ENCODE results near the gene ENTREP1.
A peak's percentile ranks its signal among the peaks of the same experiment; 100 is the strongest.

ENTREP1 gene

DNA sequence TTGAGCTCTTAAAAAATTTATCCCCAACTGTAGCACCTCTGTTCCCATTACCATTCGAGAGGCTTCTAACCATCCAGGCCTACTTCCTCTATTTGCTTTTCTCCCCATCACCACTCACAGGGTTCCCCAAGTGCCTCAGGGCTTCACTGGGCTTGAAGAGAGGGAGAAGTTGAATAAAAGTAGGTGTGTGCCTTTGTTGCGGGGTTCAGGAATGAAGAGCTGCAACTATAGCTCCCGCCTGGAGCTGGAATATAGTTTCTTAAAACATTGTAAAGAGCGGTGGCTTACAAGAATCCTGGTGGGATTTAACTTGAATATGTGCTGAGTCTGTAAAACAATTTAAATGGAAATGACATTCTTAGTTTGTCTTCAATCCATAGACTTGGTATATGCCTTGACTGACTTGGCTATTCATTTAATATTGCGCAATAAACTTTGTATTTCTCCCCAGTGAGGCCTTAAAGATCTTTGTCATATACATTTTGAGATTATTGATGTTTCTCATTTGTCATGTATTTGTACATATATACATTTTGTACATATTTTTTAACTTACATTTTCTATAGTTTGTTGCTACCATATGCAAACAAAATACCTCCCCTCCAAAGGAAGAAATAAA, 7.2 kb downstream of the ENTREP1 start:
- DNase-seq (ENCODE audit: low read depth in 1 of 2, low spot score in 1 of 2): no peak
- Histone ChIP-seq H3K27me3 (ENCODE audit: insufficient read depth, poor library complexity, severe bottlenecking) (peaks cover 6% of the 10 kb centered on the region), H3K4me3 (replicated peaks; ENCODE audit: insufficient read depth, low read length) (no peak overlapping the region), H3K27ac (replicated peaks) (no peak overlapping the region)
- TF ChIP-seq, protein P1, sequence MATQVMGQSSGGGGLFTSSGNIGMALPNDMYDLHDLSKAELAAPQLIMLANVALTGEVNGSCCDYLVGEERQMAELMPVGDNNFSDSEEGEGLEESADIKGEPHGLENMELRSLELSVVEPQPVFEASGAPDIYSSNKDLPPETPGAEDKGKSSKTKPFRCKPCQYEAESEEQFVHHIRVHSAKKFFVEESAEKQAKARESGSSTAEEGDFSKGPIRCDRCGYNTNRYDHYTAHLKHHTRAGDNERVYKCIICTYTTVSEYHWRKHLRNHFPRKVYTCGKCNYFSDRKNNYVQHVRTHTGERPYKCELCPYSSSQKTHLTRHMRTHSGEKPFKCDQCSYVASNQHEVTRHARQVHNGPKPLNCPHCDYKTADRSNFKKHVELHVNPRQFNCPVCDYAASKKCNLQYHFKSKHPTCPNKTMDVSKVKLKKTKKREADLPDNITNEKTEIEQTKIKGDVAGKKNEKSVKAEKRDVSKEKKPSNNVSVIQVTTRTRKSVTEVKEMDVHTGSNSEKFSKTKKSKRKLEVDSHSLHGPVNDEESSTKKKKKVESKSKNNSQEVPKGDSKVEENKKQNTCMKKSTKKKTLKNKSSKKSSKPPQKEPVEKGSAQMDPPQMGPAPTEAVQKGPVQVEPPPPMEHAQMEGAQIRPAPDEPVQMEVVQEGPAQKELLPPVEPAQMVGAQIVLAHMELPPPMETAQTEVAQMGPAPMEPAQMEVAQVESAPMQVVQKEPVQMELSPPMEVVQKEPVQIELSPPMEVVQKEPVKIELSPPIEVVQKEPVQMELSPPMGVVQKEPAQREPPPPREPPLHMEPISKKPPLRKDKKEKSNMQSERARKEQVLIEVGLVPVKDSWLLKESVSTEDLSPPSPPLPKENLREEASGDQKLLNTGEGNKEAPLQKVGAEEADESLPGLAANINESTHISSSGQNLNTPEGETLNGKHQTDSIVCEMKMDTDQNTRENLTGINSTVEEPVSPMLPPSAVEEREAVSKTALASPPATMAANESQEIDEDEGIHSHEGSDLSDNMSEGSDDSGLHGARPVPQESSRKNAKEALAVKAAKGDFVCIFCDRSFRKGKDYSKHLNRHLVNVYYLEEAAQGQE (IDR thresholded peaks at IDR 0.05; ENCODE audit: insufficient replicate concordance, low read depth): no peak
- TF ChIP-seq GABPA (IDR thresholded peaks at IDR 0.05; ENCODE audit: low read depth): no peak
- TF ChIP-seq, protein P2, sequence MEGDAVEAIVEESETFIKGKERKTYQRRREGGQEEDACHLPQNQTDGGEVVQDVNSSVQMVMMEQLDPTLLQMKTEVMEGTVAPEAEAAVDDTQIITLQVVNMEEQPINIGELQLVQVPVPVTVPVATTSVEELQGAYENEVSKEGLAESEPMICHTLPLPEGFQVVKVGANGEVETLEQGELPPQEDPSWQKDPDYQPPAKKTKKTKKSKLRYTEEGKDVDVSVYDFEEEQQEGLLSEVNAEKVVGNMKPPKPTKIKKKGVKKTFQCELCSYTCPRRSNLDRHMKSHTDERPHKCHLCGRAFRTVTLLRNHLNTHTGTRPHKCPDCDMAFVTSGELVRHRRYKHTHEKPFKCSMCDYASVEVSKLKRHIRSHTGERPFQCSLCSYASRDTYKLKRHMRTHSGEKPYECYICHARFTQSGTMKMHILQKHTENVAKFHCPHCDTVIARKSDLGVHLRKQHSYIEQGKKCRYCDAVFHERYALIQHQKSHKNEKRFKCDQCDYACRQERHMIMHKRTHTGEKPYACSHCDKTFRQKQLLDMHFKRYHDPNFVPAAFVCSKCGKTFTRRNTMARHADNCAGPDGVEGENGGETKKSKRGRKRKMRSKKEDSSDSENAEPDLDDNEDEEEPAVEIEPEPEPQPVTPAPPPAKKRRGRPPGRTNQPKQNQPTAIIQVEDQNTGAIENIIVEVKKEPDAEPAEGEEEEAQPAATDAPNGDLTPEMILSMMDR (IDR thresholded peaks at IDR 0.05; ENCODE audit: insufficient read depth, low read length): no peak
- TF ChIP-seq SPI1 (IDR thresholded peaks at IDR 0.05; ENCODE audit: borderline replicate concordance, low read depth): peak; percentile 39; the same call in 1 of the 2 replicates
- TF ChIP-seq POLR2AphosphoS5 (IDR thresholded peaks at IDR 0.05; ENCODE audit: low read depth): no peak

DNA sequence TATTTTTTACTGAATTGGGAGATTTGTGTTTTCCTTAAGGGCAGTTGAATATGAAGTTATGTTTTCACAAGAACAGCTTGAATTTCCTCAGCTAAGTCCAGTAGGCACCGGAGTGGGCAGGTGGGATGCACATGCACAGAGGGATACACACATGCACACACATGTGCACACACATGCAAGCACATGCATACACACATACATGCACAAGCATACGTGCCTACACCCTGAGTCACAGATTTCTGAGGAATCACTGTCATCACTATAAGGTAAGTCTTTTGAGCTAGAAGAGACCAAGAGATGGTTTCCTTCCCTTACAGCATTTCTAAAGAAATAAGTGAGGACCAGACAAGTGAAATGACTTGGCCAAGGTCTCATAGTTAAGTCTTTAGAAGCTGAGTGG, 8.7 kb downstream of the ENTREP1 start:
- DNase-seq (ENCODE audit: low read depth in 1 of 2, low spot score in 1 of 2): no peak
- Histone ChIP-seq H3K27ac (replicated peaks) (no peak overlapping the region), H3K4me3 (replicated peaks; ENCODE audit: insufficient read depth, low read length) (no peak overlapping the region), H3K27me3 (ENCODE audit: insufficient read depth, poor library complexity, severe bottlenecking) (no peaks in the 10 kb centered on the region)
- TF ChIP-seq SPI1 (IDR thresholded peaks at IDR 0.05; ENCODE audit: borderline replicate concordance, low read depth): no peak
- TF ChIP-seq POLR2AphosphoS5 (IDR thresholded peaks at IDR 0.05; ENCODE audit: low read depth): no peak
- TF ChIP-seq, protein P1 (IDR thresholded peaks at IDR 0.05; ENCODE audit: insufficient replicate concordance, low read depth): no peak
- no peak for TF ChIP-seq GABPA (IDR thresholded peaks at IDR 0.05; ENCODE audit: low read depth)
- TF ChIP-seq, protein P2 (IDR thresholded peaks at IDR 0.05; ENCODE audit: insufficient read depth, low read length): no peak

DNA sequence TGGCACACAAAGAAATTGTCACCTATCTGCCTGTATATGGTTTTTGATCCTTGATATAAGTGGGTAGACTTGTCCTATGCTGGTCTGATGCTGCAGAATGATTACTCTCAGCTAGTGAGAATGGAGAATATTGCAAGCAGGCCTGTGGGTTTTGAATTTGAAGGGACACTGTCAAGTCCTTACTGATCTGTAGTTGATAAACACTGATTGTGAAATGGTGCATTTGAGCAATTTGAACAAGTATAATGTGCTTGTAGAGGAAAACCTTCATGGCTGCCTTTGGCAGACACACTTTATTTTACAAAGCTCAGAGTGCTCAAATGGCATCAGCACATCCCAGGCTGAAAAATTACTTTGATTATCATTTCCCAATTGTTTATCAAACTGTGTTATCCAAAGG, 9.3 kb downstream of the ENTREP1 start:
- no peak overlapping the region for H3K4me3 ChIP-seq (replicated peaks; ENCODE audit: insufficient read depth, low read length)
- H3K27me3 ChIP-seq (ENCODE audit: insufficient read depth, poor library complexity, severe bottlenecking): no peaks in the 10 kb centered on the region
- DNase-seq (ENCODE audit: low read depth in 1 of 2, low spot score in 1 of 2): no peak
- TF ChIP-seq GABPA (IDR thresholded peaks at IDR 0.05; ENCODE audit: low read depth) (no peak), SPI1 (IDR thresholded peaks at IDR 0.05; ENCODE audit: borderline replicate concordance, low read depth) (no peak), POLR2AphosphoS5 (IDR thresholded peaks at IDR 0.05; ENCODE audit: low read depth) (no peak)
- TF ChIP-seq, protein P1 (IDR thresholded peaks at IDR 0.05; ENCODE audit: insufficient replicate concordance, low read depth): no peak
- TF ChIP-seq, protein P2 (IDR thresholded peaks at IDR 0.05; ENCODE audit: insufficient read depth, low read length): no peak
- no peak overlapping the region for H3K27ac ChIP-seq (replicated peaks)

Measured in HL-60 (cell line).